Keratinocyte (primary cell): ENCODE measurements around the gene SUMF2. TPM values are rescaled to one million over a fixed set of nuclear protein-coding genes. Genes with fewer than 3 reads are reported as not detected.
"Not testable (repeated sequence)": the region's sequence is repeated elsewhere in the genome, so short reads cannot be mapped to it uniquely, and the experiment has no call there.

Experiments used
- DNase-seq: peaks from one replicate; pipeline ENCODE4 v3.0.0-alpha.2; 2011; ENCODE audit warnings: low read depth, missing footprints, low spot score
- FAIRE-seq: peaks from 2 replicates; lab custom pipeline; 2011; peaks lifted over from hg19 to GRCh38; lab: Jason Lieb, UNC
- H2AFZ ChIP-seq: 2 replicates; pipeline ENCODE4 v1.6.0; 2012; ENCODE audit warnings: low read length, control low read depth, inconsistent platforms; ENCODE audit not compliant: control insufficient read depth
- H3K27ac ChIP-seq: 2 replicates; pipeline ENCODE4 v1.5.1; 2011; ENCODE audit warnings: low read length; ENCODE audit not compliant: control insufficient read depth, insufficient read depth
- H3K27me3 ChIP-seq: 3 replicates; pipeline ENCODE4 v1.6.0; 2011; ENCODE audit warnings: low read length; ENCODE audit not compliant: control insufficient read depth, insufficient read depth; ENCODE audit errors: extremely low read depth
- H3K36me3 ChIP-seq, 2 experiments: 2 replicates in 1 of 2; 3 replicates in 1 of 2; pipeline ENCODE4 v1.5.1; 2011; ENCODE audit warnings: low read length in 2 of 2, mild to moderate bottlenecking in 1 of 2; ENCODE audit not compliant: control insufficient read depth in 2 of 2, insufficient read depth in 2 of 2; ENCODE audit errors: extremely low read depth in 1 of 2
- H3K4me1 ChIP-seq: 3 replicates; pipeline ENCODE4 v1.5.1; 2011; ENCODE audit warnings: low read length; ENCODE audit not compliant: control insufficient read depth, insufficient read depth; ENCODE audit errors: extremely low read depth
- H3K4me2 ChIP-seq: 3 replicates; pipeline ENCODE4 v1.6.0; 2011; ENCODE audit warnings: low read depth, low read length; ENCODE audit not compliant: control insufficient read depth, insufficient read depth; ENCODE audit errors: extremely low read depth
- H3K4me3 ChIP-seq, 3 experiments: fragments of 200-600 bp in 1 of 3; sonication (generic) in 1 of 3; 2 replicates in 2 of 3; 3 replicates in 1 of 3; pipeline ENCODE4 v1.5.1; 2011 to 2016; ENCODE audit warnings: low read length in 3 of 3, mild to moderate bottlenecking in 3 of 3, control low read depth in 2 of 3, inconsistent platforms in 1 of 3, low read depth in 1 of 3, mixed read lengths in 1 of 3, mixed run types in 1 of 3, moderate library complexity in 1 of 3; ENCODE audit not compliant: control insufficient read depth in 2 of 3, insufficient read depth in 2 of 3; ENCODE audit errors: extremely low read depth in 1 of 3
- H3K79me2 ChIP-seq: 2 replicates; pipeline ENCODE4 v1.6.0; 2012; ENCODE audit warnings: low read length; ENCODE audit not compliant: control insufficient read depth, insufficient read depth
- H3K9ac ChIP-seq: 3 replicates; pipeline ENCODE4 v1.6.0; 2011; ENCODE audit warnings: low read length; ENCODE audit not compliant: control insufficient read depth, insufficient read depth; ENCODE audit errors: extremely low read depth
- H3K9me1 ChIP-seq: 3 replicates; pipeline ENCODE4 v1.6.0; 2011; ENCODE audit warnings: low read length; ENCODE audit not compliant: control insufficient read depth, insufficient read depth; ENCODE audit errors: extremely low read depth
- H3K9me3 ChIP-seq: 2 replicates; pipeline ENCODE4 v1.5.1; 2012; ENCODE audit warnings: low read depth, low read length; ENCODE audit not compliant: control insufficient read depth
- H4K20me1 ChIP-seq: 3 replicates; pipeline ENCODE4 v1.6.0; 2011; ENCODE audit warnings: low read length; ENCODE audit not compliant: control insufficient read depth, insufficient read depth; ENCODE audit errors: extremely low read depth
- CTCF ChIP-seq, 3 experiments: IDR thresholded peaks in 1 of 3; conservative IDR thresholded peaks in 1 of 3; optimal IDR thresholded peaks in 1 of 3; 2 replicates in 2 of 3; 3 replicates in 1 of 3; pipeline versions ENCODE3 to v1.5.1; 2011; ENCODE audit warnings: low read length in 3 of 3, mild to moderate bottlenecking in 3 of 3, moderate library complexity in 2 of 3, control low read depth in 1 of 3, inconsistent platforms in 1 of 3; ENCODE audit not compliant: insufficient read depth in 2 of 3; ENCODE audit errors: extremely low read depth in 1 of 3
- EZH2 ChIP-seq: IDR thresholded peaks from one replicate; pipeline ENCODE4 v1.6.1; 2012; ENCODE audit warnings: inconsistent platforms, mild to moderate bottlenecking, low read length, moderate library complexity
- dilution Hi-C: fragments of 300-500 bp; cut with MboI; formaldehyde crosslinking; loops from one replicate; pipeline ENCODE4 v1.7.0; 2020; ENCODE audit warnings: low sequenced_read_pairs; ENCODE audit not compliant: extremely low pct_ligation_motif_present
- polyA plus RNA-seq, 5 experiments: library from polyadenylated mRNA; depleted of rRNA in 3 of 5; stranded (reverse) in 3 of 5; stranded (forward) in 1 of 5; unstranded in 1 of 5; fragments of >200 nt; gene quantifications; 1 replicate in 1 of 5; 2 replicates in 3 of 5; 3 replicates in 1 of 5; pipeline versions ENCODE4 v1.2.1 to v1.2.3, GENCODE V29; 2011 to 2012; ENCODE audit warnings: missing spikeins in 2 of 5, low read depth in 1 of 5, low replicate concordance in 1 of 5

Gene SUMF2
- polyA plus RNA-seq, 1 donor (not counting 4 experiments of a cell fraction or from before 2014, with no cell fraction given) = 73.8 TPM

GRCh38 chr7:56110611-56111010 lies 46.5 kb downstream of the SUMF2 start:
- H3K27me3 ChIP-seq = no peaks in the 10 kb centered on the region
- no peak overlapping the region for H3K4me3 ChIP-seq
- TF ChIP-seq EZH2 (no peak), CTCF (optimal IDR thresholded peaks at IDR 0.05 in 1 of 3, IDR thresholded peaks at IDR 0.05 in 1 of 3, conservative IDR thresholded peaks at IDR 0.05 in 1 of 3; ENCODE audit: extremely low read depth in 1 of 3, insufficient read depth in 2 of 3, low read length in 3 of 3) (no peak)
- H3K4me2 ChIP-seq = no peak overlapping the region
- no peak overlapping the region for H3K9ac ChIP-seq
- no peak overlapping the region for H2AFZ ChIP-seq
- FAIRE-seq = no peak
- no peaks in the 10 kb centered on the region for H3K4me1 ChIP-seq
- H3K79me2 ChIP-seq = peaks cover 7% of the 10 kb centered on the region
- H3K9me3 ChIP-seq = no peaks in the 10 kb centered on the region
- no peaks in the 10 kb centered on the region for H3K36me3 ChIP-seq
- dilution Hi-C loops = no loop called here
- no peaks in the 10 kb centered on the region for H4K20me1 ChIP-seq
- H3K9me1 ChIP-seq = no peaks in the 10 kb centered on the region
- DNase-seq = no peak
- no peak overlapping the region for H3K27ac ChIP-seq

GRCh38 chr7:56112244-56112643 lies 48.2 kb downstream of the SUMF2 start:
- DNase-seq, H3K27me3 ChIP-seq, H3K9ac ChIP-seq, H3K27ac ChIP-seq, H3K4me2 ChIP-seq, H3K4me1 ChIP-seq, H3K79me2 ChIP-seq, H2AFZ ChIP-seq, dilution Hi-C loops, FAIRE-seq, H3K9me3 ChIP-seq, H3K9me1 ChIP-seq, H3K36me3 ChIP-seq, H3K4me3 ChIP-seq, H4K20me1 ChIP-seq: not testable (repeated sequence)

GRCh38 chr7:56115852-56116538 lies 51.9 kb downstream of the SUMF2 start, which contains the start of gene NUPR2:
TSS of gene NUPR2 (minus strand) at chr7:56116417. CDS start at chr7:56116314, 103 bp downstream.
- Histone ChIP-seq H3K4me1 (no peaks in the 10 kb centered on the region), H3K4me2 (peak within 1 kb of the TSS; percentile 45), H3K9ac (no peak within 1 kb of the TSS), H3K36me3 (no peaks in the 10 kb centered on the region), H3K27ac (no peak within 1 kb of the TSS), H4K20me1 (no peaks in the 10 kb centered on the region), H2AFZ (peak within 1 kb of the TSS; percentile 77), H3K79me2 (no peaks in the 10 kb centered on the region), H3K4me3 (peak within 1 kb of the TSS; percentile 13 to 26 (median 18)), H3K9me3 (no peaks in the 10 kb centered on the region), H3K27me3 (no peaks in the 10 kb centered on the region), H3K9me1 (no peaks in the 10 kb centered on the region)
- FAIRE-seq (no peak), DNase-seq (no peak)
- dilution Hi-C loops = no loop called here
- TF ChIP-seq CTCF (optimal IDR thresholded peaks at IDR 0.05 in 1 of 3, IDR thresholded peaks at IDR 0.05 in 1 of 3, conservative IDR thresholded peaks at IDR 0.05 in 1 of 3; ENCODE audit: extremely low read depth in 1 of 3, insufficient read depth in 2 of 3, low read length in 3 of 3) (no peak), EZH2 (no peak)
